A549 treated with AZD2906 at 1 μM for 4 hours (cell line): Measurements from ENCODE around the gene PCSK1N. TPM values are rescaled to one million over a fixed set of nuclear protein-coding genes. Genes with fewer than 3 reads are reported as not detected.

Source experiments
- total RNA-seq: library from RNA; stranded (reverse); fragments of 200-300 nt; extraction: Qiagen RNA extraction; gene quantifications from 5 replicates; pipeline ENCODE4 v1.2.3, GENCODE V29; 2022

Gene PCSK1N, protein sequence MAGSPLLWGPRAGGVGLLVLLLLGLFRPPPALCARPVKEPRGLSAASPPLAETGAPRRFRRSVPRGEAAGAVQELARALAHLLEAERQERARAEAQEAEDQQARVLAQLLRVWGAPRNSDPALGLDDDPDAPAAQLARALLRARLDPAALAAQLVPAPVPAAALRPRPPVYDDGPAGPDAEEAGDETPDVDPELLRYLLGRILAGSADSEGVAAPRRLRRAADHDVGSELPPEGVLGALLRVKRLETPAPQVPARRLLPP
- total RNA-seq, result 18.0 to 55.7 TPM (median 48.7 TPM) in 5 replicates

DNA sequence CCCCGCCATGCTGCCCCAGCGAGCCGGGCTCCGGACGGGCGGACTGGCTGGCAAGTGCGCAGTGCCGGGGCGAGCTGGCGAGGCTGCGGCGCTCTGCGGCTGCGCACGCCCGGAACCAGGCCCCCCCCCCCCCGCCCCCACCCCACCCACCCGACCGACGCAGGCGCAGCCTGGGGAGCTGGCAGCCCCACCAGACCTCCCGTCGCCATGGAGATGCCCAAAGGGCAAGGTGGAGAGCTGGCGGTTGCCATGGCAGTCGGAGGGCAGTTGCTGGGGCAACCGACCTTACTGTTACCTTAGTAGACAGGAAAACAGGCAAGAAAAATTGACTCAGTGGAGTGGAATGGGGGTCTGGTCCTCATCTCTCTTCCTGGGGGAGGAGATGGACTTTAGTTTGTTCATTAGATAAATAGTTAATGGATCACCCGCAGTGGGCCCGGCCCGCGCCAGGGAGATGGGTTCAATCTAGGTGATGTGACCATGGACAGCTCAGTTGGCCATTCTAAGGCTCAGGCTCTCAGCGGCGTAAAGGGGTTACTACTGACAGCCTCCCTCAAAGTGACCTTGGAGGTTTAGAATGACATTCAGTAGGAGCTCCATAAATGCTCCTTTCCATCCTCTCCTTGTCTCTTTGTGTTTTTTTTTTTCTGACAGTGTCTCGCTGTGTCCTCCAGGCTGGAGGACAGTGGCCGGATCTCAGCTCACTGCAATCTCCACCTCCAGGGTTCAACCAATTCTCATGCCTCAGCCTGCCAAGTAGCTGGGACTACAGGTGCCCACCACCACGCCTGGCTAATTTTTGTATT, at the start of gene PCSK1N:
Gene PCSK1N (minus strand): TSS at position 87 of the 806 bp plus-strand sequence. CDS start 78 bp downstream, at position 9.

DNA sequence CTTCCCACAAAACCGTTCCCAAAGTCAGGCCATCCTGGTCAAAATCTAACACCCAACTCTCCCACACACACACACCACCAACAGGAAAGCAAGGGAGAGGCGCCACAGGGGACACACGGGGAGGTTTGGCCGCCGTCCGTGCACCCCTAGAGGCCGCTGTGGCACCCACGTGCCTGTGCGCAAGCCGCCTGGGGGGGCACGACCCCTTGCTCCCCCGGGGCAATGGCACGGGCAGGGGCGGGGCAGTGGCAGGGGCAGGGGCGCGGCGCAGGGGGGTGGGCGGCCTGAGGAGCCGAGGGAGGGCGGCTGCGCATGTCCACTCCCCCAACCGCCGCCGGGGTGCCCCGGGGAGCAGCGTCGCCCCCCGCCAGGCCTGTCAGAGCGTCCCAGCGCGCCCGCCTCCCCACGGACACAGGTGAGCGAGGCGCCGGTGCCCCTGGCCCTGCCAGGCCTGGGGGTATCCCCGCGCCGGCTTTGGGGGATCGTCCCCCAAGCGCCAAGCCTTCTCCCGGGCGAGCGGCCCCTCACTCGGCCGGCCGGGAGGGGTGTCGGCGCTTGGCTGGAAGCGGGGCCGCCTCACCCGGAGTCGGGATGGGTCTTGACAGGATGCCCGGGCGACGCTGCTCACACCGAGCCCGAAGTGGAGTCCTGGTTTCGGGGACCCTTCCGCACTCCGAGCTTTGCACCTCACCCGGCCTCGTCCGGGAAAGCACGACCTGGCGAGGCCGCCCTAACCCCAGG, 9.1 kb downstream of the PCSK1N start, which contains the start of gene ERAS:
Gene ERAS (plus strand): TSS at position 379 of the 741 bp plus-strand sequence. CDS start 2,611 bp downstream, outside the sequence.

DNA sequence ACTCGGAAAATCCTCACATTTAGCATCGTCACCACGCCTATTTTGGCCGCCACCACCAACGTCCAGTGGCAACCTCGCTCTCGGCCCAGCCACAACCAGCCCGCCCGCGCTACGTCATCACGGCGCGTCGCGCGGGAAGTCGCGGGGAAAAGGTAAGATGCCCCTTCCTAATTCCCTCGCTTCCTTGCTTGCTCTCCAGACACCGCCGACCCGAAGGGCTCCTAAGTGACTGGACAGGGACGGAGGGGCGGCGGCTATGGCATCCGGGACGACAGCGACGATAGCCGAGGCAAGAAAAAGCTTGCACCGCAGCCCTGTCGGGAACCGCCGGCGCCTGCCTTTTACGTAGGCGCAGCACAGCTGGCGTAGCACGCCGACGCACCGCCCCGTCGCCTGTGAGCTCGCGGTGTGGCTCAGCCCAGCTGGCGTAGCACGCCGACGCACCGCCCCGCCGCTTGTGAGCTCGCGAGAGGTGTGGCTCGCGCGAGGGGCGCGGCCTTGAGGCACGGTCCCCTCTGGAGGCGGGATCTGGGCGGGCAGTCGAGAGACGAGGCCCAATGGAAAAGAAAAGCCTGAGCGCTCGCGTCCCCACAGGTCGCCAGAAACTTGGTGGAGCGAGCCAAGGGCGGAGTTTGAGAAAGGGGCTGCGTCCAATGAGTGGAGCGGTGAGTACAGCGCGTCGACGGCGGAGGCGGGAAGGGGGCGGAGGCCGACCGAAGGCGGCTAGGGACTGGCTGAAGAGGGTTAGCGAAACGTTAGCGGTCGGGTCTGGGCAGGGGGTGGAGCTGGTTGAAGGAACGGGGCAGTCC, 33.9 kb downstream of the PCSK1N start, which contains the start of gene HDAC6:
Gene HDAC6 (plus strand): TSS at position 788 of the 809 bp plus-strand sequence. CDS start 626 bp downstream, outside the sequence.

DNA sequence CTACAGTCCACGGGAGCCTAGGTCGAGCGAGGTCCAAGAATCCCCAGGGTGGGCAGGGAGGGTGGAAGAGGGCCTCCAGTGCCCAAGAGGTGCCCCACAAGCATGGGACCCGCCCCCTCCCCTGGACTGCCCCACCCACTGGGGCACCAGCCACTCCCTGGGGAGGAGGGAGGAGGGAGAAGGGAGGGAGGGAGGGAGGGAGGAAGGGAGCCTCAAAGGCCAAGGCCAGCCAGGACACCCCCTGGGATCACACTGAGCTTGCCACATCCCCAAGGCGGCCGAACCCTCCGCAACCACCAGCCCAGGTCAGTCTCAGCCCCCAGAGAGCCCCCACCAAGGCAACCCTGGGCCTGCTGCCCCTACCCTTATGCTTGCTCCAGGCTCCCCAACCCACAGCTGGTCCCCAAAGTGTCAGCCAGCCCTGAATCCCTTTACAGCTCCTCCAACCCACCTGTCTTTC, 49.0 kb downstream of the PCSK1N start, which contains the start of gene GATA1:
Gene GATA1 (plus strand): TSS at position 250 of the 460 bp plus-strand sequence. CDS start 4,520 bp downstream, outside the sequence.

Other genes starting within 250 kb of the PCSK1N start
- 65.1 to 92.6 TPM (median 88.6 TPM) in 5 replicates for gene WDR13, start 238.1 kb downstream of the PCSK1N start, total RNA-seq
- 0.22 to 0.52 TPM (median 0.32 TPM) in 5 replicates for gene WAS, start 151.8 kb downstream of the PCSK1N start, total RNA-seq
- gene SUV39H1, start 138.9 kb downstream of the PCSK1N start, total RNA-seq, result 21.8 to 24.6 TPM (median 23.0 TPM) in 5 replicates
- gene GLOD5, start 73.9 kb downstream of the PCSK1N start, total RNA-seq, result not detected in 5 replicates
- not detected in 5 replicates for gene GATA1, start 49.0 kb downstream of the PCSK1N start, total RNA-seq
- 20.2 to 29.9 TPM (median 28.8 TPM) in 5 replicates for gene HDAC6, start 33.5 kb downstream of the PCSK1N start, total RNA-seq
- 0.12 to 0.16 TPM in 2 of 5 replicates, not detected in the others for gene ERAS, start 9.1 kb downstream of the PCSK1N start, total RNA-seq
- gene TIMM17B, start 62.2 kb upstream of the PCSK1N start, total RNA-seq, result 84.3 to 117 TPM (median 106 TPM) in 5 replicates
- gene PQBP1, start 62.3 kb upstream of the PCSK1N start, total RNA-seq, result 91.9 to 102 TPM (median 93.2 TPM) in 5 replicates
- gene SLC35A2, start 76.0 kb upstream of the PCSK1N start, total RNA-seq, result 50.4 to 66.6 TPM (median 60.9 TPM) in 5 replicates
- gene PIM2, start 83.4 kb upstream of the PCSK1N start, total RNA-seq, result 8.2 to 9.9 TPM (median 9.0 TPM) in 5 replicates
- 60.0 to 66.3 TPM (median 63.1 TPM) in 5 replicates for gene OTUD5, start 122.0 kb upstream of the PCSK1N start, total RNA-seq
- 0.65 to 1.2 TPM (median 1.1 TPM) in 5 replicates for gene KCND1, start 136.2 kb upstream of the PCSK1N start, total RNA-seq
- gene GRIPAP1, start 166.7 kb upstream of the PCSK1N start, total RNA-seq, result 16.6 to 21.6 TPM (median 19.0 TPM) in 5 replicates
- gene TFE3, start 207.7 kb upstream of the PCSK1N start, total RNA-seq, result 42.9 to 49.5 TPM (median 48.8 TPM) in 5 replicates
- gene CCDC120, start 223.4 kb upstream of the PCSK1N start, total RNA-seq, result 2.7 to 4.4 TPM (median 3.5 TPM) in 5 replicates
- gene PRAF2, start 238.4 kb upstream of the PCSK1N start, total RNA-seq, result 35.6 to 44.5 TPM (median 42.7 TPM) in 5 replicates
- gene WDR45, start 244.3 kb upstream of the PCSK1N start, total RNA-seq, result 52.7 to 59.9 TPM (median 57.2 TPM) in 5 replicates